ENCODE data around the gene LSM8. TPM values are rescaled to one million over a fixed set of nuclear protein-coding genes. Genes with fewer than 3 reads are reported as not detected.

LSM8 gene
- total and polyA plus RNA-seq, 2 of the 8 experiments (the other 6 are each of a cell fraction or from before 2014, with no cell fraction given) = 36.9 to 51.0 TPM

GRCh38 chr7:118218413-118219156 is 34.6 kb downstream of the LSM8 start:
- no peak overlapping the region for H3K27ac ChIP-seq (ENCODE audit: low read depth, low read length)
- H3K4me2 ChIP-seq (ENCODE audit: insufficient read depth in 1 of 2, low read depth in 2 of 2, low read length in 2 of 2) = no peak overlapping the region
- H3K9me3 ChIP-seq (ENCODE audit: insufficient read depth in 2 of 2, low read depth in 1 of 2, low read length in 1 of 2) = no peaks in the 10 kb centered on the region
- no peak overlapping the region for H4K91ac ChIP-seq (replicated peaks; ENCODE audit: insufficient read length, low read length)
- POLR2A ChIA-PET (ENCODE audit: partially characterized antibody) = no interaction called here
- no peak overlapping the region for H3K23ac ChIP-seq (ENCODE audit: insufficient read length)
- H3K18ac ChIP-seq (ENCODE audit: extremely low read depth, low read length) = no peak overlapping the region
- H3K56ac ChIP-seq (replicated peaks; ENCODE audit: insufficient read length, low read depth, low read length) = no peak overlapping the region
- no peak overlapping the region for H3K9ac ChIP-seq (replicated peaks in 1 of 4; ENCODE audit: extremely low read depth in 1 of 4, low read depth in 3 of 4, low read length in 3 of 4)
- H2AK5ac ChIP-seq (ENCODE audit: low read depth, low read length) = no peak overlapping the region
- FAIRE-seq (no peak), DNase-seq (ENCODE audit: low read depth in 1 of 2, low spot score in 2 of 2) (no peak)
- no peak overlapping the region for H2BK5ac ChIP-seq (ENCODE audit: low read depth, low read length)
- no peak overlapping the region for H4K5ac ChIP-seq (ENCODE audit: insufficient read length, low read depth, low read length)
- no peak overlapping the region for H2BK20ac ChIP-seq (ENCODE audit: low read length)
- no peaks in the 10 kb centered on the region for H3K79me2 ChIP-seq (ENCODE audit: control insufficient read depth in 1 of 2, insufficient read depth in 2 of 2, low read length in 2 of 2)
- no peaks in the 10 kb centered on the region for H3K79me1 ChIP-seq (ENCODE audit: low read depth, low read length)
- H4K20me1 ChIP-seq (replicated peaks in 1 of 2; ENCODE audit: control insufficient read depth in 1 of 2, insufficient read depth in 2 of 2, low read length in 2 of 2) = no peaks in the 10 kb centered on the region
- no peak overlapping the region for H3K14ac ChIP-seq (ENCODE audit: insufficient read length)
- H2AFZ ChIP-seq (ENCODE audit: low read length) = no peak overlapping the region
- no peak overlapping the region for H4K8ac ChIP-seq (ENCODE audit: extremely low read depth, insufficient read depth, low read length)
- no peak overlapping the region for H3K4ac ChIP-seq (replicated peaks; ENCODE audit: insufficient read length, low read depth, low read length)
- H3K23me2 ChIP-seq (ENCODE audit: low read depth, low read length) = no peaks in the 10 kb centered on the region
- no peak overlapping the region for H2BK12ac ChIP-seq (ENCODE audit: low read depth, low read length)
- WGBS, 2 experiments (ENCODE audit: extremely low coverage in 1 of 2, insufficient coverage in 1 of 2, insufficient read length in 1 of 2, insufficient replicate concordance in 2 of 2, low coverage in 1 of 2, low lambda C conversion rate in 2 of 2, missing lambda C conversion rate in 1 of 2) = 84% methylated on average over 8 of the region's 8 CpGs; no CpG with 5 or more reads in 1 of the 2 experiments
- H2BK15ac ChIP-seq (ENCODE audit: low read length) = no peak overlapping the region
- no peaks in the 10 kb centered on the region for H3K4me1 ChIP-seq (replicated peaks in 1 of 4; ENCODE audit: control insufficient read depth in 3 of 4, insufficient read depth in 4 of 4, low read length in 3 of 4)
- no peaks in the 10 kb centered on the region for H3K27me3 ChIP-seq (replicated peaks in 1 of 4; ENCODE audit: control insufficient read depth in 3 of 4, extremely low read depth in 1 of 4, insufficient read depth in 3 of 4, low read length in 3 of 4)
- H3K36me3 ChIP-seq (ENCODE audit: control insufficient read depth in 2 of 4, insufficient read depth in 4 of 4, low read length in 3 of 4) = no peaks in the 10 kb centered on the region
- H2BK120ac ChIP-seq (replicated peaks; ENCODE audit: low read depth, low read length) = no peak overlapping the region
- no peak overlapping the region for H3K4me3 ChIP-seq (ENCODE audit: extremely low read depth in 1 of 4, insufficient read depth in 2 of 4, low read depth in 3 of 4, low read length in 4 of 4)
- CTCF ChIA-PET (ENCODE audit: partially characterized antibody) = interaction anchor here (1.1 to 1.2 kb wide), 2 partner anchors 23 to 242 kb away, joined by 3 read pairs; no protein-coding TSS in a partner anchor
- TF ChIP-seq POU5F1 (IDR thresholded peaks at IDR 0.05; ENCODE audit: low read depth, low read length) = no peak
- TF ChIP-seq KDM5A (IDR thresholded peaks at IDR 0.05; ENCODE audit: low read length) = no peak
- TF ChIP-seq SIX5 (IDR thresholded peaks at IDR 0.05; ENCODE audit: low read depth, low read length) = no peak
- no peak for TF ChIP-seq CTBP2 (IDR thresholded peaks at IDR 0.05; ENCODE audit: borderline replicate concordance, insufficient read depth, insufficient read length, low read length)
- TF ChIP-seq KDM1A (IDR thresholded peaks at IDR 0.05; ENCODE audit: borderline replicate concordance, low read length) = no peak
- no peak for TF ChIP-seq PHF8 (conservative IDR thresholded peaks at IDR 0.05; ENCODE audit: low read depth, low read length)
- no peak for TF ChIP-seq TBP (IDR thresholded peaks at IDR 0.05; ENCODE audit: low read depth, low read length)
- TF ChIP-seq SP1 (IDR thresholded peaks at IDR 0.05; ENCODE audit: low read depth, low read length) = no peak
- TF ChIP-seq RAD21 (IDR thresholded peaks at IDR 0.05 in 1 of 2, conservative IDR thresholded peaks at IDR 0.05 in 1 of 2; ENCODE audit: low read depth in 2 of 2, low read length in 2 of 2) = no peak
- TF ChIP-seq CHD1 (IDR thresholded peaks at IDR 0.05; ENCODE audit: low read depth, low read length) = no peak
- TF ChIP-seq RXRA (IDR thresholded peaks at IDR 0.05; ENCODE audit: insufficient read depth, low read depth, low read length) = no peak
- no peak for TF ChIP-seq FOSL1 (IDR thresholded peaks at IDR 0.05; ENCODE audit: insufficient read depth, low read depth, low read length)
- TF ChIP-seq SUZ12 (IDR thresholded peaks at IDR 0.05; ENCODE audit: low read length) = no peak

Data from H1 (cell line).